Common myeloid progenitor, CD34-positive (primary cell): Measurements from ENCODE around the gene SEMA6B.

Source experiments
- CTCF ChIA-PET: fragments of 350-600 bp; sonication (Branson Sonifier 250); formaldehyde crosslinking; loops from one replicate; lab custom pipeline; 2021; ENCODE audit warnings: antibody characterized with exemption; lab: Charles Lee
- POLR2A ChIA-PET: fragments of 350-600 bp; sonication (Branson Sonifier 250); formaldehyde crosslinking; loops from one replicate; lab custom pipeline; 2021; ENCODE audit warnings: antibody characterized with exemption; lab: Charles Lee
- DNase-seq, 3 donors: peaks; one replicate each; pipeline versions ENCODE4 v3.0.0 to v3.0.0-alpha.2; 2013
- H3K27ac ChIP-seq, 2 experiments: 1 replicate in 1 of 2; 2 replicates in 1 of 2; pipeline ENCODE4 v1.7.0; 2013; ENCODE audit warnings: inconsistent platforms in 2 of 2, low read length in 2 of 2, mild to moderate bottlenecking in 2 of 2, low read depth in 1 of 2, moderate library complexity in 1 of 2; ENCODE audit not compliant: severe bottlenecking in 2 of 2, insufficient read depth in 1 of 2, poor library complexity in 1 of 2
- H3K27me3 ChIP-seq, 5 experiments: replicated peaks in 2 of 5; 1 replicate in 3 of 5; 2 replicates in 2 of 5; pipeline versions ENCODE4 v1.6.1 to v1.7.0; 2013; ENCODE audit warnings: low read length in 4 of 5, mild to moderate bottlenecking in 2 of 5, moderate library complexity in 2 of 5, inconsistent platforms in 1 of 5; ENCODE audit not compliant: insufficient read depth in 5 of 5, control insufficient read depth in 4 of 5
- H3K36me3 ChIP-seq, 4 experiments: 1 replicate in 2 of 4; 2 replicates in 2 of 4; pipeline versions ENCODE4 v1.6.1 to v1.7.0; 2013; ENCODE audit warnings: low read length in 3 of 4, control low read depth in 1 of 4, mild to moderate bottlenecking in 1 of 4; ENCODE audit not compliant: control insufficient read depth in 4 of 4, insufficient read depth in 4 of 4
- H3K4me1 ChIP-seq, 4 experiments: 1 replicate in 3 of 4; 2 replicates in 1 of 4; pipeline versions ENCODE4 v1.6.1 to v1.7.1; 2013; ENCODE audit warnings: low read length in 3 of 4, mild to moderate bottlenecking in 3 of 4, control low read depth in 1 of 4, inconsistent platforms in 1 of 4, moderate library complexity in 1 of 4; ENCODE audit not compliant: control insufficient read depth in 4 of 4, insufficient read depth in 4 of 4; ENCODE audit errors: control extremely low read depth in 1 of 4
- H3K4me3 ChIP-seq, 7 experiments: 1 replicate in 4 of 7; 2 replicates in 3 of 7; pipeline versions ENCODE4 v1.5.1 to v1.7.0; 2013; ENCODE audit warnings: mild to moderate bottlenecking in 7 of 7, low read length in 6 of 7, moderate library complexity in 6 of 7, inconsistent platforms in 2 of 7, low read depth in 2 of 7, control low read depth in 1 of 7; ENCODE audit not compliant: insufficient read depth in 4 of 7, control insufficient read depth in 1 of 7; ENCODE audit errors: extremely low read depth in 1 of 7
- H3K9me3 ChIP-seq, 5 experiments: 1 replicate in 4 of 5; 2 replicates in 1 of 5; pipeline versions ENCODE4 v1.6.1 to v1.7.1; 2013; ENCODE audit warnings: low read length in 4 of 5, mild to moderate bottlenecking in 2 of 5, inconsistent platforms in 1 of 5, low read depth in 1 of 5, moderate library complexity in 1 of 5; ENCODE audit not compliant: control insufficient read depth in 4 of 5, insufficient read depth in 2 of 5; ENCODE audit errors: control extremely low read depth in 1 of 5
- WGBS: methylation state at CpG from one replicate; pipeline ENCODE4 v1.1.5; 2013; ENCODE audit not compliant: insufficient coverage; 5-methylcytosine and 5-hydroxymethylcytosine counted together

SEMA6B gene

DNA sequence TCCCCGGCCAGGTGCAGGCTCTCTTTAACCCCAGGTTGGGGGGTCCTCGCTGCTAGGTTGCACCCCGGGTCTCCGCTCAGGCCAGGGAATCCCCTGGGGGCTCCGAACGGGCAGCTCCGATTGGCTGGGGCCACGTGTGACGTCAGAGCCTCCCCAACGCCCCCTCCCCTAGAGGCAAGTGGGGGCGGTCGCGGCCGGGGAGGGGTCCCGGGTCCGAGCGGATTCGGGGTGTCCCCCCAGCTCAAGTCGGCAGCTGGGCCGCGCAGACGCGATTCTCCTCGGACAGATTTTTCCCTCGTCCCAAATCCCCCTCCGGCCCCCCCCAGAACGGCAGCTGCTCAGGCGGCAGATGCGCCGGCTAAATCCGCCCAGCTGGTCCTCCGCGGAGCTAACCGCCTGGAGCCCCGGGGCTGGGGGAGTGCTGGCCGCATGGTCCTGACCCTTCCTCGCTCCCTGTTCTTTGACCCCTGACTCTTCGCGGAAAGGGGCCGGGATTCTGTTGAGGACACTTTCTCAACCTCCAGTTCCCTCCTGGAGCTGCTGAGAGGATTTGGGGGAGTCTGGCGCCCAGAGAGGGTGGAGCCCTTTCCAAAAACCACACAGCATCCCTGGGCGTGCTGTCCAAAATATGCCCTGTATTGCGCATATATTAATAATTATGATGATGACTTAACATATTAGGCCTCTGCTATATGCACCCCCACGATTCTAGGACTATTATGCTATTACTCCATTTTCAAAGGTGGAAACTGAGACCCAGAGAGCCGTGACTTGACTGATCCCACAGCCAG, 25.4 kb upstream of the SEMA6B start:
- DNase-seq, result no peak
- 17% methylated on average over 20 of the region's 45 CpGs for WGBS
- Histone ChIP-seq H3K9me3 (no peaks in the 10 kb centered on the region), H3K4me3 (peak overlapping the region in 5 of 7 experiments; percentile 19 to 66 (median 38)), H3K27me3 (peaks cover 0 to 54% (median 19%) of the 10 kb centered on the region in 5 experiments), H3K36me3 (no peaks in the 10 kb centered on the region), H3K27ac (no peak overlapping the region), H3K4me1 (peaks cover 0 to 31% (median 29%) of the 10 kb centered on the region in 4 experiments)
- ChIA-PET POLR2A (interaction anchor here (0.6 kb wide), 1 partner anchor 26 kb away, joined by 10 read pairs; no protein-coding TSS in a partner anchor), CTCF (interaction anchor here (0.8 to 3.5 kb wide), 7 partner anchors 9 to 63 kb away, joined by 3 to 13 read pairs (median 6); no protein-coding TSS in a partner anchor)

DNA sequence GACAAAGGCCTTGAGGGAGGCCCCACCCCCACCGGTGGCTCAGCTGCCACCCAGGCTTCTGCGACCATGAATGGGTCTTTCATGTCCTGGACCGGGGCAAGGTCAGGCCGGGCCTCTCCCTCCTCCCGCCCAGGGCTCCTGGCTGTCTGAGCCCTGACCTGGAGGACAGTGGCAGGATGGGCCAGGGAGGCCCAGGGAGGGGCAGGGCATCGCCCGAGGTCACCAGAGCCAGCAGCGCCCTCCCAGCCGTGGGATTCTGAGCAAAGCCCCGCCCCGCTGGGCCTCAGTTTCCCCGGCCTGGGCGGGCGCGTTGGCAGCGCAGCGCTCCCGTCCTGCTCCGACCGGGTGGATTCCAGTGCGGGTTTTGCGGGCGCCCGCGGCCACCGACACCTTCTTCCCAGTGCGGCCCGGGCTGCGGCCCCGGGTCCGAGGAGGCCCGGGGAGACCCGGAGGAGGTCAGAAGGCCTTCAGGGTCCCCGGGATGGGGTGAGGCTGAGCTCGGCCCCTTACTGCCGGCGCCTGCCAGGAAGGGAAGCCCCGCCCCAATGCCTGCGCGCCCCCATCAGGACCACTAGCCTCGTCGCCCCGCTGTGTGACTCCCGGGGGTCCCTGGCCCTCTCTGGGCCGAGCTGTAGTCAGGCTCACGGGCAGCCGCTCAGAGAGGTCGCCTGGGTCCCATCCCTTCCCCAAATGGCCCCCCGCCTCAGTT, 24.6 kb upstream of the SEMA6B start:
- Histone ChIP-seq H3K4me3 (peak overlapping the region; percentile 19 to 66 (median 38)), H3K27ac (no peak overlapping the region), H3K36me3 (no peaks in the 10 kb centered on the region), H3K9me3 (no peaks in the 10 kb centered on the region), H3K27me3 (peaks cover 0 to 62% (median 23%) of the 10 kb centered on the region in 5 experiments), H3K4me1 (peaks cover 0 to 31% (median 28%) of the 10 kb centered on the region in 4 experiments)
- 3% methylated on average over 25 of the region's 49 CpGs for WGBS
- ChIA-PET CTCF (interaction anchor here (1.0 to 2.2 kb wide), 5 partner anchors 8 to 52 kb away, joined by 3 to 10 read pairs (median 6); no protein-coding TSS in a partner anchor), POLR2A (interaction anchor here (0.6 kb wide), 1 partner anchor 25 kb away, joined by 10 read pairs; no protein-coding TSS in a partner anchor)
- DNase-seq, result no peak

DNA sequence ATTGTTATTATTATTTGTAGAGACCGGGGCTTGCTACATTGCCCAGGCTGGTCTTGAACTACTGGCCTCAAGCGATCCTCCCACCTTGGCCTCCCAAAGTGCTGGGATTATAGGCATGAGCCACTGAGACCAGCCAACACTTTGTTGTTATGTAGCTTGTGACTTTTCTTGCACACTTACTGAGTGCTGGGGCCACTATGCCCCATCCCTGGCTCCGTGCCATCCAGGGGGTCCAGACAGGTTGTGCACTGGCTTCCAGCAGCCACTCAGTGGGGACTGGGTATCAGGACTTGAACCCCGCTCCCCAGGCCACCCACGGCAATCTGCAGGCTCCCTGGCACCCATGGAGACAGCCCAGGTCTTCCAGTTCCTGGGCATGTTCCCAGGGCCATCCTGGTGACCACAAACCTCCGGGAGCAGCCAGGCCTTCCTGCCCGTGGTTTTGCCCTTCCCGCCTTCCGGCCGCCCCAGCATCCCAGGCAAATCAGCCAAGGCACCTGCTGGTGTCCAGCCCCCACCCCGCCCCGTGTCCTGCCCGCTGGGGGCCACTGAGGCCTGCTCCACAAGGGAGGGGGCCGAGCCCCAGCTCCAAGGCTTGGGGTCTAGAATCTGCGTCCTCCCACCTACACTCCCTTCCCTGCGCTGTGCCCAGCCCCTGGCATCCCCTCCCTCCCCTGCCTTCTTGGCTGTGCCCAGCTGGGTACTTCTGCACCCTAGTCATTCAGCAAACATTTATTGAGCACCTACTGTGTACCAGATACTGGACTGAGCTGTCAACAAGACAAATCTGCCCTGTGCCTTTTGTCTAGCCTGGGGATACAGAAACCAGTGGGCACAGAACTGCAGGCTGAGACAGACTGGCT, 23.7 kb upstream of the SEMA6B start:
- WGBS, result 30% methylated on average over 12 of the region's 16 CpGs
- peaks cover 0 to 31% (median 28%) of the 10 kb centered on the region in 4 experiments for H3K4me1 ChIP-seq
- ChIA-PET CTCF (interaction anchor here (1.0 to 1.2 kb wide), 2 partner anchors 15 to 53 kb away, joined by 3 read pairs; no protein-coding TSS in a partner anchor), POLR2A (no interaction called here)
- peaks cover 0 to 71% (median 26%) of the 10 kb centered on the region in 5 experiments for H3K27me3 ChIP-seq
- H3K4me3 ChIP-seq, result no peak overlapping the region
- no peak overlapping the region for H3K27ac ChIP-seq
- H3K9me3 ChIP-seq, result no peaks in the 10 kb centered on the region
- no peaks in the 10 kb centered on the region for H3K36me3 ChIP-seq
- no peak for DNase-seq

DNA sequence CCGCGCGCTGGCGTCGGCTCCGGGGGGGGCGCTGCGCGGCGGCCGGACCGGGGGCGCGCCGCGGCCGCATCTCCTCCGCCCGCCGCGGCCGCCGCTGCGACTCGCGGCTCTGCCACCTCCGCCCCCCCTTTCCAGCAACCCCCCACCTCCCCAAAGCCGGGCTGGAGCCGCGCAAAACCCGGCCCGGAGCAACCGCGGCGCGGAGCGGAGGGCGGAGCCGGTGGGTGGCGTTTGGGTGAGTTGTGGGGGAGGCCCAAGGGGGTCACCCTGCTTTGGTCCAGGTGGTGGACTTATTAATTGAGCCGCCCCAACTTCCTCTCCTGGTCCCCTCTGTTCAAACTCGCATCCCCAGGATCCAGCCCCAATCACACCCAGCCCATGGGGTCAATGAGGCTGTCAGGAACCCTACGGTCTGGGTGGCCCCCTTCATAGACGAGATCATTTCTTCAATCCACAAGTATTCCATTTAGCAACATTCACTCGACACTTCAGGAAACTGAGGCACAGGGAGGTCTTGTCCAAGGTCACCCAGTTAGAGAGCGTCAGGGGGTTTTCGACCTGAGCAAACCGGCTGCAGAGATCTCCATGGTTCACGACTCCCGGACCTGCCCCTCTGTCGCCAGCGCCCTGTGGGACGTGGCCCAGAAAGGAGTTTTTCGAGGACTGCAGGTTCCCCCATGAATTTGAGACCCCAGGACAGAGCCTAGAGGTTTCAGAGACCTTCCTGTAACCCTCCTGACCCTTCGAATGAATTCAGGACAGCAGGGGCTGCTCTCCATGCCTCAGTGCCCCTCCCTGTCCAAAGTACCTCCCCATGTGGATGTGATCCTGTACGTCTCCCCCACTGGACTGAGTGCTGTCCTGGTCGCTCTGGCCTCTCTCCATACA, 22.4 kb upstream of the SEMA6B start:
- 43% methylated on average over 16 of the region's 57 CpGs for WGBS
- Histone ChIP-seq H3K4me3 (no peak overlapping the region), H3K9me3 (no peaks in the 10 kb centered on the region), H3K27me3 (peaks cover 0 to 75% (median 26%) of the 10 kb centered on the region in 5 experiments), H3K27ac (no peak overlapping the region), H3K4me1 (peaks cover 0 to 31% (median 28%) of the 10 kb centered on the region in 4 experiments), H3K36me3 (no peaks in the 10 kb centered on the region)
- ChIA-PET POLR2A (no interaction called here), CTCF (no interaction called here)
- DNase-seq, result peak; percentile 38 to 63 (median 57)

DNA sequence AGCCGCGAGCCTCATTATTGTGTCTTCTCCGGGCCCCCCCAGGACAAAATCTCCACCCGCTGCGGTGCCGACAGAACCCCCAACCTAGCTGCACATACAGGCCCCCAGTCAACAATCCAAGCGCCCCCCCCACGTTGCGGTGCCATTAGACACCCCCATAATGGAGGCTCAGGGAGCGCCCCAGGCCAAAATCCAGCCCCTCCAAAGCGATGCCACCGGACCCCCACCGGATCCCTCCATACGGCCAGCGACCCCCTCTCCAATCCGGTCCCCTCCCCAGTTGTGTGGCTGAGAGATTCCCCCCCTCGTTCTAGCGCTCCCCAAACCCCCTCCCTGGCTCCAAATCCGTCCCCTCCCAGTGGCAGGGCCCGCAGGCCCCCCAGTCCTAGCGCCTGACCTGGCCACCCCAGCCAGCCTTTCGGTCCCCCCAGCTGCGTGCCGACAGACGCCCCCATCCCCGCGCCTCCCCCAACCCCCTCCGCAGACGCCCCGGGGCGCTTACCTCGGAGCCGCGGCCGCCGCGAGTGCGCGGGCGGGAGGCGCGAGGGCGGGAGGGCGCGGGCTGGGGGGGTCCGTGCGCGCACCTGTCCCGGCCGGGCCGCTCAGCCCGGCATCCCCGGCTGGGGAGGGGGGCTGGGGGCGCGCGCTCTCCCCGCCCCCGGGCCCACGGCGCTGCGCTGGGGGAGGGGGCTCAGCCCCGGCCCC, 21.6 kb upstream of the SEMA6B start:
- H3K9me3 ChIP-seq, result no peaks in the 10 kb centered on the region
- 0% methylated on average over 25 of the region's 62 CpGs for WGBS
- H3K27ac ChIP-seq, result no peak overlapping the region
- ChIA-PET CTCF (interaction anchor here (1.5 kb wide), 2 partner anchors 9 to 55 kb away, joined by 3 to 6 read pairs; no protein-coding TSS in a partner anchor), POLR2A (no interaction called here)
- H3K36me3 ChIP-seq, result no peaks in the 10 kb centered on the region
- peak in 1 of 3 donors; percentile 28 for DNase-seq
- H3K27me3 ChIP-seq, result peaks cover 0 to 83% (median 26%) of the 10 kb centered on the region in 5 experiments
- H3K4me1 ChIP-seq, result peaks cover 0 to 31% (median 28%) of the 10 kb centered on the region in 4 experiments
- H3K4me3 ChIP-seq, result peak overlapping the region in 3 of 7 experiments; percentile 8 to 51 (median 19)
